OCI-LY1 (cell line): ENCODE measurements around the gene FBLN2.

ENCODE experiments used
- H2AFZ ChIP-seq: fragments of 200-600 bp; sonication (generic), shearing (Covaris generic); 2 replicates; pipeline ENCODE4 v1.6.0; 2014; ENCODE audit warnings: antibody characterized with exemption, mild to moderate bottlenecking, low read length
- H3F3A ChIP-seq: fragments of 200-600 bp; sonication (generic), shearing (Covaris generic); 2 replicates; pipeline ENCODE4 v1.6.0; 2014; ENCODE audit warnings: mild to moderate bottlenecking, antibody characterized with exemption, low read length, moderate library complexity; ENCODE audit not compliant: insufficient read depth
- H3K27ac ChIP-seq: fragments of 200-600 bp; sonication (generic); 2 replicates; pipeline ENCODE4 v1.5.1; 2014; ENCODE audit warnings: low read length, mixed run types, mild to moderate bottlenecking, low read depth; ENCODE audit not compliant: poor library complexity, severe bottlenecking
- H3K27me3 ChIP-seq: fragments of 200-600 bp; sonication (generic); 2 replicates; pipeline ENCODE4 v1.6.0; 2014; ENCODE audit warnings: antibody characterized with exemption, mild to moderate bottlenecking, low read length, moderate library complexity; ENCODE audit not compliant: insufficient read depth
- H3K36me3 ChIP-seq: fragments of 200-600 bp; sonication (generic); 2 replicates; pipeline ENCODE4 v1.6.1; 2014; ENCODE audit warnings: mild to moderate bottlenecking, antibody characterized with exemption, low read length, moderate library complexity, mixed read lengths; ENCODE audit not compliant: insufficient read depth
- H3K4me1 ChIP-seq: fragments of 200-600 bp; sonication (generic); 2 replicates; pipeline ENCODE4 v1.5.1; 2014; ENCODE audit warnings: mild to moderate bottlenecking, low read length, moderate library complexity; ENCODE audit not compliant: insufficient read depth, severe bottlenecking
- H3K4me2 ChIP-seq: fragments of 200-600 bp; sonication (generic), shearing (Covaris generic); 2 replicates; pipeline ENCODE4 v1.6.1; 2014; ENCODE audit warnings: low read length
- H3K4me3 ChIP-seq: fragments of 200-600 bp; sonication (generic); 2 replicates; pipeline ENCODE4 v1.5.1; 2014; ENCODE audit warnings: low read length, low read depth, mild to moderate bottlenecking, mixed read lengths; ENCODE audit not compliant: poor library complexity, severe bottlenecking
- H3K79me2 ChIP-seq: fragments of 200-600 bp; shearing (Covaris generic); 2 replicates; pipeline ENCODE4 v1.6.1; 2016; ENCODE audit warnings: mixed run types, low read length, mixed read lengths; ENCODE audit not compliant: insufficient read depth
- H3K9ac ChIP-seq: fragments of 200-600 bp; sonication (generic), shearing (Covaris generic); 2 replicates; pipeline ENCODE4 v1.6.1; 2014; ENCODE audit warnings: mild to moderate bottlenecking, low read length, mixed read lengths
- H3K9me2 ChIP-seq: fragments of 200-600 bp; sonication (generic), shearing (Covaris generic); 2 replicates; pipeline ENCODE4 v1.6.1; 2014; ENCODE audit warnings: low read depth, mild to moderate bottlenecking, low read length, mixed read lengths
- H3K9me3 ChIP-seq: fragments of 200-600 bp; shearing (Covaris generic); 2 replicates; pipeline ENCODE4 v1.6.1; 2014; ENCODE audit warnings: low read length, mixed read lengths
- H4K20me1 ChIP-seq: fragments of 200-600 bp; sonication (generic), shearing (Covaris generic); 2 replicates; pipeline ENCODE4 v1.6.0; 2016; ENCODE audit warnings: mild to moderate bottlenecking, low read length; ENCODE audit not compliant: insufficient read depth
- CTCF ChIP-seq: fragments of 200-600 bp; sonication (generic), shearing (Covaris generic); IDR thresholded peaks from 2 replicates; pipeline ENCODE4 v1.5.1; 2017; ENCODE audit warnings: mild to moderate bottlenecking, antibody characterized with exemption, low read length, moderate library complexity, mixed read lengths
- EZH2 ChIP-seq: fragments of 200-600 bp; sonication (generic), shearing (Covaris generic); IDR thresholded peaks from 2 replicates; pipeline ENCODE4 v1.8.0; 2017; ENCODE audit warnings: borderline replicate concordance, mixed run types, mild to moderate bottlenecking, antibody characterized with exemption, low read length, moderate library complexity, mixed read lengths

FBLN2 gene

DNA sequence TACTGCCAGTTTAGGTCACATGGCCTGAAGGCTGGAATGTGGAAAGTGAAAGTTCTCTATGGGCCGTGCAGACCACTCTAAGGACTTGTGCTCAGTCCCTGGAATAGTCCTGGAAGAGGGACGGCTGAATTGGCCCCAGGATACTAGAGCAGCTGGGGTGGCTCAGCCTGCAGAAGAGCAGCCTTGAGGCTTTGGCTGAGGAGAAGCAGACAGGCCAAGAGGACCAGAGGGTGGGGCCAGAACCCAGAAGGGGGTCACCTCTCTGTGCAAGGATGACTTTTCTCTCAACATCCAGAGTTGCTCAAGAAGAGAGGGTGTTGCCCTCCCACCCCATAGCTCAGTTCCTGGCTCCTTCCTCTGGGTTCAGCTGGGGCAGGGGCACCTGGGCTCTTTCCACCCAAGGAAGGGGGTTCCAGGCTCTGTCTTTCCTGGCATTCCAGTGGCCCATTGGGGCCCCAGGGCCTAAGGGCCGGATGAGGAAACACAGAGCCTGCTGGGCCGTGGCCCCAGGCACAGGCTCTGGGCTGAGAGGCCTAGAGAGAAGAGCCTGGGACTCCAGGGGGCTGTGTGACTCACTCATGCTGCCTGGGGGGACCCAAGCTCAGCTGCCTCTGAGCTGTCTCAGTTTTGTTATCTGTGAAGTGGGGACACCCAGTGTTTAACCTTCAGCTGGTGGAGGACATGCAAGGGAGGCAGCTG is 8.5 kb upstream of the FBLN2 start:
- H3K9me2 ChIP-seq, result no peaks in the 10 kb centered on the region
- TF ChIP-seq CTCF (no peak), EZH2 (no peak)
- H3K79me2 ChIP-seq, result no peaks in the 10 kb centered on the region
- H3K27me3 ChIP-seq, result no peaks in the 10 kb centered on the region
- H3K36me3 ChIP-seq, result no peaks in the 10 kb centered on the region
- no peaks in the 10 kb centered on the region for H3K4me1 ChIP-seq
- H4K20me1 ChIP-seq, result no peaks in the 10 kb centered on the region
- no peak overlapping the region for H3K4me3 ChIP-seq
- H3K9ac ChIP-seq, result no peak overlapping the region
- no peak overlapping the region for H3K27ac ChIP-seq
- no peak overlapping the region for H3K4me2 ChIP-seq
- no peak overlapping the region for H2AFZ ChIP-seq
- H3K9me3 ChIP-seq, result no peaks in the 10 kb centered on the region
- no peaks in the 10 kb centered on the region for H3F3A ChIP-seq

GRCh38 chr3:13541691-13542090 is 7.2 kb upstream of the FBLN2 start:
- Histone ChIP-seq H3K27ac (no peak overlapping the region), H3F3A (no peaks in the 10 kb centered on the region), H3K9me2 (no peaks in the 10 kb centered on the region), H3K4me3 (no peak overlapping the region), H3K36me3 (no peaks in the 10 kb centered on the region), H3K27me3 (no peaks in the 10 kb centered on the region), H3K4me2 (no peak overlapping the region), H3K9ac (no peak overlapping the region), H3K9me3 (no peaks in the 10 kb centered on the region), H4K20me1 (no peaks in the 10 kb centered on the region), H3K79me2 (no peaks in the 10 kb centered on the region), H2AFZ (no peak overlapping the region), H3K4me1 (no peaks in the 10 kb centered on the region)
- TF ChIP-seq CTCF, result no peak
- TF ChIP-seq EZH2, result no peak

- Histone ChIP-seq H3F3A (no peaks in the 10 kb centered on the region), H3K4me1 (no peaks in the 10 kb centered on the region)
These were observed 6.8 kb upstream of the FBLN2 start for GRCh38 chr3:13542142-13542541.

More at GRCh38 chr3:13542142-13542541, 6.8 kb upstream of the FBLN2 start:
- no peak for TF ChIP-seq CTCF
- TF ChIP-seq EZH2, result no peak
- H3K9ac ChIP-seq, result no peak overlapping the region
- H4K20me1 ChIP-seq, result no peaks in the 10 kb centered on the region
- no peak overlapping the region for H3K4me3 ChIP-seq
- no peaks in the 10 kb centered on the region for H3K79me2 ChIP-seq
- H3K27ac ChIP-seq, result no peak overlapping the region
- no peak overlapping the region for H2AFZ ChIP-seq
- no peaks in the 10 kb centered on the region for H3K27me3 ChIP-seq
- H3K36me3 ChIP-seq, result no peaks in the 10 kb centered on the region
- no peaks in the 10 kb centered on the region for H3K9me2 ChIP-seq
- H3K4me2 ChIP-seq, result no peak overlapping the region
- H3K9me3 ChIP-seq, result no peaks in the 10 kb centered on the region
